ENCODE data around the gene SLC6A4. TPM values are rescaled to one million over a fixed set of nuclear protein-coding genes. Genes with fewer than 3 reads are reported as not detected.

SLC6A4 gene
- total and polyA plus RNA-seq, 4 donors: 0.05 to 0.70 TPM; not detected in 2

GRCh38 chr17:30275911-30276310, 40.4 kb upstream of the SLC6A4 start:
- no peaks in the 10 kb centered on the region for H3K27me3 ChIP-seq (ENCODE audit: control insufficient read depth in 4 of 4, insufficient read depth in 4 of 4, low read length in 3 of 4)
- WGBS: 91% methylated on average over 2 of the region's 2 CpGs
- no peaks in the 10 kb centered on the region for H3K4me1 ChIP-seq (ENCODE audit: control insufficient read depth in 4 of 4, insufficient read depth in 4 of 4, low read length in 3 of 4)
- no peak overlapping the region for H3K27ac ChIP-seq (ENCODE audit: low read depth in 1 of 2, low read length in 2 of 2)
- H3K36me3 ChIP-seq (ENCODE audit: control insufficient read depth in 4 of 4, insufficient read depth in 3 of 4, low read depth in 1 of 4, low read length in 3 of 4): peaks cover 11 to 36% (median 17%) of the 10 kb centered on the region in 4 donors
- DNase-seq (ENCODE audit: low spot score): no peak
- TF ChIP-seq FOXA2 (IDR thresholded peaks at IDR 0.05) (no peak), JUND (IDR thresholded peaks at IDR 0.05) (no peak), YY1 (IDR thresholded peaks at IDR 0.05) (no peak), TAF1 (conservative IDR thresholded peaks at IDR 0.05) (no peak), RXRA (IDR thresholded peaks at IDR 0.05) (no peak), EGR1 (IDR thresholded peaks at IDR 0.05; ENCODE audit: low read depth in 2 of 2) (no peak), CTCF (IDR thresholded peaks at IDR 0.05; ENCODE audit: low read depth, low read length, missing input control) (no peak), NR2F2 (IDR thresholded peaks at IDR 0.05) (no peak), SP1 (IDR thresholded peaks at IDR 0.05) (no peak), RAD21 (IDR thresholded peaks at IDR 0.05) (no peak), MAX (IDR thresholded peaks at IDR 0.05) (no peak), HNF4G (IDR thresholded peaks at IDR 0.05) (no peak)
- H3K9me3 ChIP-seq (ENCODE audit: control insufficient read depth in 4 of 4, low read length in 3 of 4): no peaks in the 10 kb centered on the region
- no peak overlapping the region for H3K9ac ChIP-seq (ENCODE audit: low read depth in 1 of 2, low read length in 2 of 2)
- no peak overlapping the region for H3K4me3 ChIP-seq (ENCODE audit: low read depth in 1 of 3, low read length in 3 of 3)

- Histone ChIP-seq H3K9ac (ENCODE audit: low read depth in 1 of 2, low read length in 2 of 2) (no peak overlapping the region), H3K36me3 (ENCODE audit: control insufficient read depth in 4 of 4, insufficient read depth in 3 of 4, low read depth in 1 of 4, low read length in 3 of 4) (peaks cover 11 to 35% (median 16%) of the 10 kb centered on the region in 4 donors), H3K27me3 (ENCODE audit: control insufficient read depth in 4 of 4, insufficient read depth in 4 of 4, low read length in 3 of 4) (no peaks in the 10 kb centered on the region), H3K9me3 (ENCODE audit: control insufficient read depth in 4 of 4, low read length in 3 of 4) (no peaks in the 10 kb centered on the region), H3K4me1 (ENCODE audit: control insufficient read depth in 4 of 4, insufficient read depth in 4 of 4, low read length in 3 of 4) (no peaks in the 10 kb centered on the region), H3K27ac (ENCODE audit: low read depth in 1 of 2, low read length in 2 of 2) (no peak overlapping the region), H3K4me3 (ENCODE audit: low read depth in 1 of 3, low read length in 3 of 3) (no peak overlapping the region)
- TF ChIP-seq EGR1 (IDR thresholded peaks at IDR 0.05; ENCODE audit: low read depth in 2 of 2) (no peak), HNF4G (IDR thresholded peaks at IDR 0.05) (no peak)
- TF ChIP-seq, protein P1, sequence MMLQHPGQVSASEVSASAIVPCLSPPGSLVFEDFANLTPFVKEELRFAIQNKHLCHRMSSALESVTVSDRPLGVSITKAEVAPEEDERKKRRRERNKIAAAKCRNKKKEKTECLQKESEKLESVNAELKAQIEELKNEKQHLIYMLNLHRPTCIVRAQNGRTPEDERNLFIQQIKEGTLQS (IDR thresholded peaks at IDR 0.05): no peak
- TF ChIP-seq, protein P2, sequence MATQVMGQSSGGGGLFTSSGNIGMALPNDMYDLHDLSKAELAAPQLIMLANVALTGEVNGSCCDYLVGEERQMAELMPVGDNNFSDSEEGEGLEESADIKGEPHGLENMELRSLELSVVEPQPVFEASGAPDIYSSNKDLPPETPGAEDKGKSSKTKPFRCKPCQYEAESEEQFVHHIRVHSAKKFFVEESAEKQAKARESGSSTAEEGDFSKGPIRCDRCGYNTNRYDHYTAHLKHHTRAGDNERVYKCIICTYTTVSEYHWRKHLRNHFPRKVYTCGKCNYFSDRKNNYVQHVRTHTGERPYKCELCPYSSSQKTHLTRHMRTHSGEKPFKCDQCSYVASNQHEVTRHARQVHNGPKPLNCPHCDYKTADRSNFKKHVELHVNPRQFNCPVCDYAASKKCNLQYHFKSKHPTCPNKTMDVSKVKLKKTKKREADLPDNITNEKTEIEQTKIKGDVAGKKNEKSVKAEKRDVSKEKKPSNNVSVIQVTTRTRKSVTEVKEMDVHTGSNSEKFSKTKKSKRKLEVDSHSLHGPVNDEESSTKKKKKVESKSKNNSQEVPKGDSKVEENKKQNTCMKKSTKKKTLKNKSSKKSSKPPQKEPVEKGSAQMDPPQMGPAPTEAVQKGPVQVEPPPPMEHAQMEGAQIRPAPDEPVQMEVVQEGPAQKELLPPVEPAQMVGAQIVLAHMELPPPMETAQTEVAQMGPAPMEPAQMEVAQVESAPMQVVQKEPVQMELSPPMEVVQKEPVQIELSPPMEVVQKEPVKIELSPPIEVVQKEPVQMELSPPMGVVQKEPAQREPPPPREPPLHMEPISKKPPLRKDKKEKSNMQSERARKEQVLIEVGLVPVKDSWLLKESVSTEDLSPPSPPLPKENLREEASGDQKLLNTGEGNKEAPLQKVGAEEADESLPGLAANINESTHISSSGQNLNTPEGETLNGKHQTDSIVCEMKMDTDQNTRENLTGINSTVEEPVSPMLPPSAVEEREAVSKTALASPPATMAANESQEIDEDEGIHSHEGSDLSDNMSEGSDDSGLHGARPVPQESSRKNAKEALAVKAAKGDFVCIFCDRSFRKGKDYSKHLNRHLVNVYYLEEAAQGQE (IDR thresholded peaks at IDR 0.05): no peak
- over 99% methylated on average over 3 of the region's 3 CpGs for WGBS
- no peak for DNase-seq (ENCODE audit: low spot score)
Measured at GRCh38 chr17:30274887-30275286, 39.4 kb upstream of the SLC6A4 start.

Measured in liver (tissue), 9 donors.